Neural cell (in vitro differentiated cells): ENCODE data around the gene LRRC58.

Source experiments
- EP300 ChIP-seq: fragments of 450-650 bp; conservative IDR thresholded peaks from 2 replicates; pipeline ENCODE4 v1.6.1; 2014; ENCODE audit warnings: antibody characterized with exemption, mild to moderate bottlenecking, moderate library complexity; ENCODE audit not compliant: poor library complexity, severe bottlenecking
- EZH2 ChIP-seq: fragments of 200-600, 300-800 bp; shearing (Covaris generic), sonication (generic); IDR thresholded peaks from 2 replicates; pipeline ENCODE4 v1.6.1; 2014; ENCODE audit warnings: antibody characterized with exemption, low read length, borderline replicate concordance, mild to moderate bottlenecking; ENCODE audit not compliant: insufficient read depth, poor library complexity, severe bottlenecking
- RAD21 ChIP-seq: fragments of 450-650 bp; conservative IDR thresholded peaks from 2 replicates; pipeline ENCODE4 v1.6.1; 2014; ENCODE audit warnings: antibody characterized with exemption, mild to moderate bottlenecking, moderate library complexity
- TF ChIP-seq, protein P1 (sequence below): fragments of 450-650 bp; IDR thresholded peaks from 2 replicates; pipeline ENCODE4 v1.5.1; 2014; ENCODE audit warnings: antibody characterized with exemption, mild to moderate bottlenecking, moderate library complexity; ENCODE audit not compliant: poor library complexity, severe bottlenecking
- TF ChIP-seq, protein P2 (sequence below): IDR thresholded peaks from 2 replicates; pipeline ENCODE4 v1.6.1; 2012; ENCODE audit warnings: borderline replicate concordance

DNA sequence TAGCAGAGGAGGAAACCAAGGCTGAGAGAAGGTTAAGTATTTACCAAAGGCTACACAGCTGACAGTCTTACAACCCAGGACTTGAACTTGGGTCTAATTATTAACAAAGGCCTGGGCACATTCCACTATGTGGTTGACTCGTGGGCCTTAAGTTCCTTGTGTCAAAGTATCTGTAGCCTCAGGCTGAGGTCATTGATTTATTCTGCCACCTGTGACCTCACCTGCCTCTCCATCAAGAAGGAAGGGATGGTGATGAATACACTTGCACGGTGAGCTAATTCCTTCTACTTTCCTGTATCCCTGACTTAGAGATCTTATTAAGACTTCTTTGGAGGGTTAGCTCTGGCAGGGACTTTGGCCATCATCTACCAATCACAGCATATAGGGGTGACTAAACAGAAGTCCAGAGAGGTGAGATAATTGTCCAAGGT, 19.9 kb upstream of the LRRC58 start:
- TF ChIP-seq, protein P1, sequence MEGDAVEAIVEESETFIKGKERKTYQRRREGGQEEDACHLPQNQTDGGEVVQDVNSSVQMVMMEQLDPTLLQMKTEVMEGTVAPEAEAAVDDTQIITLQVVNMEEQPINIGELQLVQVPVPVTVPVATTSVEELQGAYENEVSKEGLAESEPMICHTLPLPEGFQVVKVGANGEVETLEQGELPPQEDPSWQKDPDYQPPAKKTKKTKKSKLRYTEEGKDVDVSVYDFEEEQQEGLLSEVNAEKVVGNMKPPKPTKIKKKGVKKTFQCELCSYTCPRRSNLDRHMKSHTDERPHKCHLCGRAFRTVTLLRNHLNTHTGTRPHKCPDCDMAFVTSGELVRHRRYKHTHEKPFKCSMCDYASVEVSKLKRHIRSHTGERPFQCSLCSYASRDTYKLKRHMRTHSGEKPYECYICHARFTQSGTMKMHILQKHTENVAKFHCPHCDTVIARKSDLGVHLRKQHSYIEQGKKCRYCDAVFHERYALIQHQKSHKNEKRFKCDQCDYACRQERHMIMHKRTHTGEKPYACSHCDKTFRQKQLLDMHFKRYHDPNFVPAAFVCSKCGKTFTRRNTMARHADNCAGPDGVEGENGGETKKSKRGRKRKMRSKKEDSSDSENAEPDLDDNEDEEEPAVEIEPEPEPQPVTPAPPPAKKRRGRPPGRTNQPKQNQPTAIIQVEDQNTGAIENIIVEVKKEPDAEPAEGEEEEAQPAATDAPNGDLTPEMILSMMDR, result no peak
- TF ChIP-seq EZH2 (no peak), EP300 (no peak), RAD21 (no peak)
- TF ChIP-seq, protein P2, sequence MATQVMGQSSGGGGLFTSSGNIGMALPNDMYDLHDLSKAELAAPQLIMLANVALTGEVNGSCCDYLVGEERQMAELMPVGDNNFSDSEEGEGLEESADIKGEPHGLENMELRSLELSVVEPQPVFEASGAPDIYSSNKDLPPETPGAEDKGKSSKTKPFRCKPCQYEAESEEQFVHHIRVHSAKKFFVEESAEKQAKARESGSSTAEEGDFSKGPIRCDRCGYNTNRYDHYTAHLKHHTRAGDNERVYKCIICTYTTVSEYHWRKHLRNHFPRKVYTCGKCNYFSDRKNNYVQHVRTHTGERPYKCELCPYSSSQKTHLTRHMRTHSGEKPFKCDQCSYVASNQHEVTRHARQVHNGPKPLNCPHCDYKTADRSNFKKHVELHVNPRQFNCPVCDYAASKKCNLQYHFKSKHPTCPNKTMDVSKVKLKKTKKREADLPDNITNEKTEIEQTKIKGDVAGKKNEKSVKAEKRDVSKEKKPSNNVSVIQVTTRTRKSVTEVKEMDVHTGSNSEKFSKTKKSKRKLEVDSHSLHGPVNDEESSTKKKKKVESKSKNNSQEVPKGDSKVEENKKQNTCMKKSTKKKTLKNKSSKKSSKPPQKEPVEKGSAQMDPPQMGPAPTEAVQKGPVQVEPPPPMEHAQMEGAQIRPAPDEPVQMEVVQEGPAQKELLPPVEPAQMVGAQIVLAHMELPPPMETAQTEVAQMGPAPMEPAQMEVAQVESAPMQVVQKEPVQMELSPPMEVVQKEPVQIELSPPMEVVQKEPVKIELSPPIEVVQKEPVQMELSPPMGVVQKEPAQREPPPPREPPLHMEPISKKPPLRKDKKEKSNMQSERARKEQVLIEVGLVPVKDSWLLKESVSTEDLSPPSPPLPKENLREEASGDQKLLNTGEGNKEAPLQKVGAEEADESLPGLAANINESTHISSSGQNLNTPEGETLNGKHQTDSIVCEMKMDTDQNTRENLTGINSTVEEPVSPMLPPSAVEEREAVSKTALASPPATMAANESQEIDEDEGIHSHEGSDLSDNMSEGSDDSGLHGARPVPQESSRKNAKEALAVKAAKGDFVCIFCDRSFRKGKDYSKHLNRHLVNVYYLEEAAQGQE, result no peak
